NOMO-1 treated with DMSO at 0.1 percent for 48 hours (cell line): Measurements from ENCODE around the gene EHBP1.

Source experiments
- DNase-seq: peaks from one replicate; lab custom pipeline; 2025; ENCODE audit not compliant: unreplicated experiment; lab: John Stamatoyannopoulos, UW

EHBP1 gene

DNA sequence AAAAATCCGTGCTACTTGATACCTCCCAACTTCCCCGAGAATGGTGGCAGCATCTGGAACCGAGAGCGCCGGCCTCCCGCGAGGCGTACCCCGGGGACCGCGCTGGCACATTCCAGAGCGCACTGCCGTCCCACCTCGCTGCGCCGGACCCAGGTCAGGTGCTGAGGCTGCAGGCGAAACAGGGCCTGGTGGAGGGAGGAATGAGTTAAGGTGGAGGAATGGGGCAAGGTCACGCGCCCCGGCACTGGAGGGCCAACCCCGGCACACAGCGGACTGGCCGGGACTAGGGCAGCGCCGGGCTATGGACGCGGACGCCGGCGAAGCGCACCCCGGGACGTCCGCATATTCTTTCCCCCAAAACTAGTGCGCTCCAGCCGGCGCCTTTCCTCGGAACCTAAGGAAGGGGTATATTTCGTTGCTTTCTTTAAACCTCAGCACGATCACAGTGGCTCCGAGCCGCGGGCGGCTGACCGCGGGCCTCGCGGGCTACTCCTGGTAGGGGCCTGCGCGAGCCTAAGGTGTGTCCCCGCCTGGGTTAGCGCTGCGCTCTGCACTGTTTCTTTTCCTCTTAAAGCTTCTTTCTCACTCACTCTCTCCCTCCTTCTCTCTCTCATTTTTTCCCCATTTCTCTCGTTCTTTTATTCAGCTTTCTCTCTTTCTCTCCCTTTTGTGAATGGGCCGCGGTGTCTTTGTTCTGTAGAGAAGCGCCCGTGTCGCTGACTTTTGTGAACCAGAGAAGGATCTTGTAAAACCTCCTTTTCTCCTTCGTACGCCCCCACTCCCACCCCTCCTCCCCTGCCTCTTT, 343.1 kb downstream of the EHBP1 start:
- DNase-seq, result no peak

DNA sequence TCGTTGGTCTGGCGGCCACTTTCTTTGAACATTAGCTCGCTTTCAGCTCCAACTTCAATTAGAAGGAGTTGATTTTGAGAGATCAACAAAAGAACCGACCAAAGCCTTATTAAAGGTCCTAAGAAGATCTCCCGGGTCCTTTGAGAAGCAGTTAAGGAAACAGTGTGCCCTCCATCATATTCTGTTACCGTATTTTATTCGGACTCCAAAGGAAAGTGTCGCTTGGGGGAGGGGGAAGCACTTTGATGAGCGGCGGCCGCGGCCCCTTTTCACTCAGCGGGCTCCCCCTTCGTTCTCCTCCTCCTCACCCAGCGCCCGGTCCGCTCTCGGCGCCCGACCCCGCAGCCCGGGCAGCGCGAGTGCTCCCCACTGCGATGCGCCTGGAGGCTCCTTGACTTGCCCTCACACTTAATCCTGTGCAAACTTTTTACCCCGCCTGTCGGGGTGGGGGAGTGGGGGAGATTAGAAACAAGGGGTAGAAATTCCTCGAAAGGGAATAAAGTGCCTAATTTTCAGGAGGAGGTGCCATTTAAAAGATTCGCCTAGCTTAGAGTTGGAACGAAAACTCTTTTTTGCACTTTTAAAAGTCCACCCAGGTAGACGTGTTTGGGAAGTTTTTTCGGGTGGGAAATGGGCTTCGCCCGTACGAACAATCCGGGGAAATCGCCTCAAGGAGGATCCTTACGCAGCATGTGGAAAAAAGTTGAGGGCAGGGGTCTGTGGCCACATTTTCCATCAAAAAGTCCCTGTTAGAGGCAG, 343.9 kb downstream of the EHBP1 start:
- DNase-seq, result no peak

- DNase-seq, result peak; percentile 16
These were observed 344.4 kb downstream of the EHBP1 start for GRCh38 chr2:63049970-63050333.

- DNase-seq, result peak; percentile 80
These were observed 345.0 kb downstream of the EHBP1 start, which contains the start of gene OTX1 for GRCh38 chr2:63050334-63051041. Gene OTX1, plus strand, starts transcription at chr2:63050830. Its CDS starts 2,161 bp downstream, at chr2:63052991.

DNA sequence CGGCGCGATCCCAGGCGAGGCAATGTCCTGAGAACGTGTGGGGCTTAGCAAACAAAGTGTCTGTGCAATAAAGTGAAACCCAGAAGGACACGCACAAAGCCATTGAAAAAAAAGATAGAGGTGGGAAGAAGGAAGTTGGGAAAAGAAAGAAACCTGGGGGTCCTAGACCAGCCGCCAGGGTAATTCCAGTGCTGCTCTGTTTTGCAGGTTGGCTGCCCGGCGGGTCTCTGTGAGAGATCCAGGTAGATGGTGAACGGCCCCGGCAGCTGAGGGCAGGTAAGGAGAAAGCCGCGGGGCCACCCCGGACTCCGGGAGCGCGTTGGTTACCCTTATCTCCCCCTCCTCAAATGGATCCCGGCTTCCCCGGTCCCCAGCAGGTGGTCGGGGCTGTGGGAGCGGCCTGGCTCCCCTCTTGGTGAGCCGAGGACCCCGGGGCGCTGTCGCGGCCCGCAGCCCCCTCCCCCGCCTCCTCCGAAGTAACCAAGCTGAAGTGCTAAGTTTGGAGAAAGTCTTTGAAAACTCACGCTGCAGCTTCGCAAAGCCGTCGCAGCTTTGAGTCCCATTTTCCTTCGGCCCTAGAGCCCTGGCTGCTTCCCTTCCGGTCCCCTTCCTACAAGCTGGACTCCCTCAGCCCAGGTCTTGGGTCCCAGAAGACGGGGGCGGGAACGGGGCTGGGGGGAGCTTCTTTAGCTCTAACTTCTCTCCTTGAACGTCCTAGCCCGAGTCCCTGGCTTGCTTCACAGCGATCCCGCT, 345.7 kb downstream of the EHBP1 start:
- DNase-seq, result no peak

DNA sequence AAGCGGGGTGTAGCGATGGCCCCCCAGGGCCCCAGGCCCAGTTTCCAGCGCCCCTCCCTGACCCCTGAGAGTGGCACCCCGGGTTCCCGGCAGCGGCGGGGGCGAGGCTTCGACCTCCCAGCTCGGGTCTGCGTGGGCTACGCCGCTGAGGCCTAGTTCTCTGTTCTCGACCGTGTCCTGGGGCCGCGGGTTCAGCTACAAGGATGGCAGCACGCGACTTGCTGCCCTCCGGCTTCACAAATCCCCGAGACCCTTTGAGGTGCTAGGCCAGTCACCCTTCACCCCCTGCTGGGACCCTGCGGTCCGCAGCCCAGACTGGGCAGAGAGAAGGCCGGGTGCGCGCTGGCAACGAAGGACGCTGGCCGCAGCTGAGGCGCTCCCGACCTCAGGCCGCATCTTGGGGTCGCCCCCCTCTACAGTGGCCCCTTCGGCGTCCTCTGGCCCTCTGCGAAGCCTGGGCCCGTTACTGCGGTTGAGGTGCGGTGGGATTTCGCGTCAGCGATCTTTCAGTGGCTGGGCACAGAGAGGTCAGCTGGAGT, 346.4 kb downstream of the EHBP1 start:
- DNase-seq, result no peak

GRCh38 chr2:63052411-63053080, 347.0 kb downstream of the EHBP1 start:
- DNase-seq, result no peak

- DNase-seq, result no peak
These were observed 347.8 kb downstream of the EHBP1 start for GRCh38 chr2:63053081-63053888.

DNA sequence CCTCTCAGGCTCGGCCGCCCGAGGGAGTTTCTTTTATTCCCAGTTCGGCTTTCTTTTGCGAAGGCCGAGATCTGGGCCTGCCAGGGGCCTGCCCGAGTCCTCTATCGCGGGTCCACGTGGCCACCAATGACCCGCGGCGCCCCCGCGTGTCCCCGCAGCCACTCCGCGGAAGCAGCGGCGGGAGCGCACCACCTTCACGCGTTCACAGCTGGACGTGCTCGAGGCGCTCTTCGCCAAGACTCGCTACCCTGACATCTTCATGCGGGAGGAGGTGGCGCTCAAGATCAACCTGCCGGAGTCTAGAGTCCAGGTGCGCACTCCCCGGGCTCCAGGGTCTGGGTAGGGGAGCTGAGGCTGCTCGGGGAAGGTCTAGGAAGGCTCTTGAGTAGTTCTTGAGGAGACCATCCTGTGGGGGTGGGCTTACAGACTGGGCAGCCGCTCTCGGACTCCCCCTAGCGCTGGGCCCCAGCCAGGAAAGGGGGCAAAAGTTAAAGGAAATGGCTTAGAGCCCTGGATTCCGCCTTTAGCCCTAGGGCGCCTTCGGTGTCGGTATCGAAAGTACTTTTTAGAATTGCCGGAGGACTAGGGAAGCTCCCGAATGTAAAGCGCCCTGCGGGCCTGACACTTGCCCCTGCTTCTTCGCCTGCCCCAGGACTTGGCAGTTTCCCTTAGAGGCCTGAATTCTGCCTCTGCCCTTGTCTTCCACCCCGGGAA, 348.5 kb downstream of the EHBP1 start:
- DNase-seq, result no peak

- no peak for DNase-seq
These were observed 349.3 kb downstream of the EHBP1 start for GRCh38 chr2:63054841-63055225.

GRCh38 chr2:63055226-63056106, 350.0 kb downstream of the EHBP1 start:
- DNase-seq, result no peak

DNA sequence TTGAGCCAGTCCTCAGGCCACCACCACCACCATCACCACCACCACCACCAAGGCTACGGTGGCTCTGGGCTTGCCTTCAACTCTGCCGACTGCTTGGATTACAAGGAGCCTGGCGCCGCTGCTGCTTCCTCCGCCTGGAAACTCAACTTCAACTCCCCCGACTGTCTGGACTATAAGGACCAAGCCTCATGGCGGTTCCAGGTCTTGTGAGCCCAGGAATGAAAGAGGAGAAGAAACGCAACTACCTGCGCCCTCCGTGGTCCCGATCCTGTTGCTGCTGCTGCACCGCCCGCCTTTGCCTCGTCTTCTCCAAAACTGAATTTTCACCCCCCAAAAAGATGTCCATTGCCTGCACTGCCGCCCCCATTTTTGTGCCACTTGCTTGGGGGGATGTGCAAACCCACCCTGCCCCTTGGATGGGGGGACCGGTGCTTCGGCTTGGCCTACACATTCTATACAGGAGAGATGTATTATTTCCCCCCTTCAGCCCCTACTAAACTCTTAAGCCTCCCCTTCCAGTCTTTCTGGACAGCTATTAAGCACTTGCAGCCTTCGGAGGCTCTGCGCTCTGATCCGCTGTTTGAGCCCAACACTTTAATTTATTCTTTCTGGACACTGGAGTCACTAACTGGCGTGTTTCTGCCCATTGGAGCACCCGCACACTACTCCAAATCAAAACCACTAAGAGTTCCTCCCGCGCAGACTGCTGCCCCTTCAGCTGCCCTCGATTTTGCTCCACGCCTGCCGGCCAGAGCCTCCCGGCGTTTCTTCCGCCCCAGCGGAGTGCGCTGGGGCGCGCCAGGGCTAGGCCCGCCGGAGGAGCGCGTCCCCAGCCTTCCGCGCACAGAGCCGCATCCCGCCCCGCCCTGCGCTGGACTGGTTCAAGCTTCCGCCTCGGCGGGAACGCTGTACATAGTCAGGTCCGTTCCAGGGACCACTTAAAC, 350.9 kb downstream of the EHBP1 start:
- no peak for DNase-seq

GRCh38 chr2:63057249-63058143, 352.0 kb downstream of the EHBP1 start:
- DNase-seq, result no peak

GRCh38 chr2:63058144-63058920, 352.8 kb downstream of the EHBP1 start:
- no peak for DNase-seq
